HS-27A (cell line): Measurements from ENCODE around the gene TMEM129.

Source experiments
- DNase-seq: peaks from one replicate; pipeline ENCODE4 v3.0.0-alpha.2; 2012; ENCODE audit warnings: low read depth, missing footprints

The TMEM129 gene

GRCh38 chr4:1669270-1669669 lies 51.9 kb downstream of the TMEM129 start:
- no peak for DNase-seq

GRCh38 chr4:1668488-1668840 lies 52.7 kb downstream of the TMEM129 start:
- DNase-seq, result no peak

DNA sequence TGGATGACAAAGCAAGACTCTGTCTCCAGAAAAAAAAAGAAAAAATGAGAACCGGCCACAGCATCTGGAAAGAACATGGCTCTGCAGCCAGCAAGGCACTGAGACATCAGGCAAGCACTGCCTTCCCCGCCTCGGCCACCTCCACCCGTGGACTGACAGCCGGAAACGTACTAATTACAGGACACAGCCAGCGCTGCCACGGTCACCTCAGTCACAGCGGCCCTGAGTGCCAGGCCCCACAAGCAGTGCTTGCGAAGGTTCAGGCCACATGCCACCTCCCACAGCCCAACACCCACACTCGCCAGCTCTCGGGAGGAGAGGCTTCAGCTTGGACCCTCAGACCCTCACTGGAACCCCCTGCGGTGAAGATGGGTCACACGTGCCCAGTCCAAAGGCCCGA lies 53.9 kb downstream of the TMEM129 start:
- no peak for DNase-seq

DNA sequence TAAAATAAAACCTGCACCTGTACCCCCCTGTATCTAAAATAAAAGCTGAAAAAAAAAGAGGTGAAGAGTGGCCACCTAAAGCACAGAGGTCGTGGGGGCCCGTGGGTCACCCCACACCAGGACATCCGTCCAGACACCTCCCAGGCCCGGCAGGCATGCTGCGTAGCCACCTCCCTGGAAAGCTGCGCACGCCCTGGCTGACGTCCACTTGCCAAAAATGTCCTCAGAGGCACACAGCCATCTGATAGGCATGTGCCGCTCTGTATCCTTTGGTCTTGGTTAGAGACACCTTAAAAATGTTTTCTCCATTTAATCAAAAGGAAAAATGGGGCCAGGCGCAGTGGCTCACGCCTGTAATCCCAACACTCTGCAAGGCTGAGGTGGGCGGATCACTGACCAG lies 54.7 kb downstream of the TMEM129 start:
- no peak for DNase-seq
